Muscle layer of colon (tissue), 2 donors: ENCODE measurements around the gene SEC63.
"Not testable (repeated sequence)": the region's sequence is repeated elsewhere in the genome, so short reads cannot be mapped to it uniquely, and the experiment has no call there.

ENCODE experiments used
- H3K27ac ChIP-seq: one replicate; pipeline ENCODE4 v1.7.0; 2013; ENCODE audit warnings: low read depth, mild to moderate bottlenecking, low read length, moderate library complexity
- H3K27me3 ChIP-seq, 2 donors: one replicate each; pipeline ENCODE4 v1.7.0; 2013; ENCODE audit warnings: low read length in 2 of 2, mild to moderate bottlenecking in 2 of 2; ENCODE audit not compliant: insufficient read depth in 2 of 2, control insufficient read depth in 1 of 2
- H3K36me3 ChIP-seq: one replicate; pipeline ENCODE4 v1.7.0; 2013; ENCODE audit warnings: mild to moderate bottlenecking, low read length; ENCODE audit not compliant: insufficient read depth
- H3K4me1 ChIP-seq: one replicate; pipeline ENCODE4 v1.7.0; 2013; ENCODE audit warnings: mild to moderate bottlenecking, low read length; ENCODE audit not compliant: insufficient read depth
- H3K4me3 ChIP-seq, 2 donors: one replicate each; pipeline ENCODE4 v1.7.0; 2013; ENCODE audit warnings: low read length in 2 of 2, low read depth in 1 of 2, mild to moderate bottlenecking in 1 of 2, moderate library complexity in 1 of 2
- H3K9ac ChIP-seq: one replicate; pipeline ENCODE4 v1.7.0; 2013; ENCODE audit warnings: low read length
- H3K9me3 ChIP-seq: one replicate; pipeline ENCODE4 v1.7.0; 2013; ENCODE audit warnings: mild to moderate bottlenecking, low read length
- donor health status: abdominal sarcoma.
- donor health status: Adenocarcinoma of cecum.

The SEC63 gene

GRCh38 chr6:107943626-107944439, 14.2 kb downstream of the SEC63 start:
- H3K36me3 ChIP-seq = no peaks in the 10 kb centered on the region
- no peaks in the 10 kb centered on the region for H3K27me3 ChIP-seq
- no peaks in the 10 kb centered on the region for H3K9me3 ChIP-seq
- no peak overlapping the region for H3K27ac ChIP-seq
- peaks cover 28% of the 10 kb centered on the region for H3K4me1 ChIP-seq
- H3K4me3 ChIP-seq = no peak overlapping the region
- H3K9ac ChIP-seq = no peak overlapping the region

- Histone ChIP-seq H3K9ac (no peak overlapping the region), H3K27me3 (no peaks in the 10 kb centered on the region), H3K9me3 (no peaks in the 10 kb centered on the region), H3K4me1 (peaks cover 28% of the 10 kb centered on the region), H3K27ac (no peak overlapping the region), H3K4me3 (no peak overlapping the region), H3K36me3 (no peaks in the 10 kb centered on the region)
Observed at GRCh38 chr6:107942142-107942541, 15.9 kb downstream of the SEC63 start.

GRCh38 chr6:107941627-107942026, 16.4 kb downstream of the SEC63 start:
- no peaks in the 10 kb centered on the region for H3K36me3 ChIP-seq
- no peak overlapping the region for H3K9ac ChIP-seq
- H3K27ac ChIP-seq = no peak overlapping the region

DNA sequence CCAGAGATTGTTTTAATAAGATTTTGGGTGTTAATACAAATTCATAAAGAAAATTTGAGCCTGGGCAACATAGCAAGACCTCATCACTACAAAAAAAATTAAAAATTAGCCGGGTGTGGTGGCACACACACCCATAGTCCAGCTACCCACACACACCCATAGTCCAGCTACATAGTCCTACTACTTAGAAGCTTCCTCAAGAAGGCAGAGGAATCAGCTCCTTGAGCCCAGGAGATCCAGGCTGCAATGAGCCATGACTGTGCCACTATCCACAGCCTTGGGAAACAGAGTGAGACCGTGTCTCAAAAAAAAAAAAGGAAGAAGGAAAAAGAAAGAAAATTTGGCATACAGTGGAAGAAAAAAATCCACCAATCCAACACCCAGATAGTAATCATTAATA, 16.8 kb downstream of the SEC63 start:
- Histone ChIP-seq H3K4me3 (no peak overlapping the region), H3K27me3 (no peaks in the 10 kb centered on the region), H3K9ac (no peak overlapping the region), H3K36me3 (no peaks in the 10 kb centered on the region), H3K4me1 (peaks cover 28% of the 10 kb centered on the region), H3K9me3 (no peaks in the 10 kb centered on the region), H3K27ac (no peak overlapping the region)

More at GRCh38 chr6:107941627-107942026, 16.4 kb downstream of the SEC63 start:
- H3K4me1 ChIP-seq = peaks cover 28% of the 10 kb centered on the region
- no peaks in the 10 kb centered on the region for H3K27me3 ChIP-seq
- H3K9me3 ChIP-seq = no peaks in the 10 kb centered on the region
- no peak overlapping the region for H3K4me3 ChIP-seq

- peaks cover 19% of the 10 kb centered on the region for H3K4me1 ChIP-seq
- H3K27ac ChIP-seq, H3K4me3 ChIP-seq, H3K9ac ChIP-seq, H3K36me3 ChIP-seq, H3K27me3 ChIP-seq, H3K9me3 ChIP-seq: not testable (repeated sequence)
Observed at GRCh38 chr6:107936910-107937292, 21.1 kb downstream of the SEC63 start.

DNA sequence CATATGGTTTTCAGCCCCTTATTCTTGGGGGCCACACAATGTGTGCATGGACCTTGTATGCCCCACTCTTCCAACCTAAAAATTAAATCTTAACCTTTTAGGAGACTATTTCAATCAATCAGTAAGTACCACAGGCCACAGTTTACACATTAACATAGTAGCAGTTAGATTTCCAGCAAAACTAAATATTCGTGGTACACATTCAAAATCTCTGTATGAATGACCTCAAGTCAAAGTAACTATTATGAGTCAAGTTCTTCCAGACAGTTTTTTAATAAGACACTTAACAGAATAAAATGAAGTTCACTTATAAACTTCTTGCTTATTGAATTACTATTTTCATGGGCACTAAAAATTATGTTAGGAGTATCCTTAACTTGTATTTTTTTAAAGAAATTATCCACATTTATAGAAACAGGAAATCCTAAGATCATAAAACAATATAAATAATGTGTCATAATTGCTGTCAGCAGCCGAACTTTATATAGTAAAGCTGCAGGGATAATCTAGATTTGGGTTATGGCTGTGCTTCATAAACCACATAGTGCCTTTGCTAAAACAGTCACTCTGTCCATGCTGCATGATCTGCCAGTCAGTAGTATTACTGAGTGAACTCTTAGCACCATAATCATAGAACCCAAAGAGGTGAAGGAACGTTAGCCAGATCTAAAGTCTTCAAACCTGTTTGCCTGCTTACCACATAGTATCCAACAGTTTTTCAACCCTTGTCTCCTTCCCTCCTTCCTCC, 21.7 kb downstream of the SEC63 start:
- Histone ChIP-seq H3K27me3 (no peaks in the 10 kb centered on the region), H3K9me3 (no peaks in the 10 kb centered on the region), H3K9ac (no peak overlapping the region), H3K4me1 (peaks cover 15% of the 10 kb centered on the region), H3K27ac (no peak overlapping the region), H3K36me3 (no peaks in the 10 kb centered on the region), H3K4me3 (no peak overlapping the region)

DNA sequence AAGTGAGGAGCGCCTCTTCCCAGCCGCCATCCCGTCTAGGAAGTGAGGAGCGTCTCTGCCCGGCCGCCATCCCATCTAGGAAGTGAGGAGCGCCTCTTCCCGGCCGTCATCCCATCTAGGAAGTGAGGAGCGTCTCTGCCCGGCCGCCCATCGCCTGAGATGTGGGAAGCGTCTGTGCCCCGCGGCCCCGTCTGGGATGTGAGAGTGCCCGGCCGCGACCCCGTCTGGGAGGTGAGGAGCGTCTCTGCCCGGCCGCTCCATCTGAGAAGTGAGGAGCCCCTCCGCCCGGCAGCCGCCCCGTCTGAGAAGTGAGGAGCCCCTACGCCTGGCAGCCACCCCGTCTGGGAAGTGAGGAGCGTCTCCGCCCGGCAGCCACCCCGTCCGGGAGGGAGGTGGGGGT, 23.8 kb downstream of the SEC63 start:
- H3K9me3 ChIP-seq, H3K9ac ChIP-seq, H3K4me1 ChIP-seq, H3K27ac ChIP-seq, H3K4me3 ChIP-seq, H3K36me3 ChIP-seq, H3K27me3 ChIP-seq: not testable (repeated sequence)

- H3K36me3 ChIP-seq = no peaks in the 10 kb centered on the region
- no peak overlapping the region for H3K9ac ChIP-seq
- no peaks in the 10 kb centered on the region for H3K27me3 ChIP-seq
- H3K9me3 ChIP-seq = no peaks in the 10 kb centered on the region
- no peak overlapping the region for H3K4me3 ChIP-seq
- no peaks in the 10 kb centered on the region for H3K4me1 ChIP-seq
- H3K27ac ChIP-seq = no peak overlapping the region
Observed at GRCh38 chr6:107932580-107932979, 25.4 kb downstream of the SEC63 start.

- Histone ChIP-seq H3K9ac (no peak overlapping the region), H3K27ac (no peak overlapping the region), H3K36me3 (no peaks in the 10 kb centered on the region), H3K9me3 (no peaks in the 10 kb centered on the region), H3K27me3 (no peaks in the 10 kb centered on the region), H3K4me3 (no peak overlapping the region), H3K4me1 (no peaks in the 10 kb centered on the region)
Observed at GRCh38 chr6:107931894-107932293, 26.1 kb downstream of the SEC63 start.

DNA sequence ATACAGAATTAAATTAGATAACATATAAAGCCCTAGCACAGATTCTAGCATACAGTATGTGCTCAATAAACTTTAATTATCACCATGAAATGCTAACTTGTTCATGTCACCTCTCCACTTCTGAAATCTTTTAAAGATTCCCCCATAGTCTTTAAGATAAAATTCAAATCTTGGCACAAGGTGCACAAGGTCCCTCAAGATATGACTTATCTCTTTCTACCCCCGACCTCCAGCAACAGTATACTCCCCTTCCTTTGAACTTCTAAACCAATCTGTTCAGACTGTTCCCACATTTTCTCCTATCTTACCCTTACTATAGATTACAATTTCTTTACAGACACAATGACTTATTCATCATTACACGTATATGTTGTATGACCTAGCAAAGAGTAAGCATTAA, 29.0 kb downstream of the SEC63 start:
- no peaks in the 10 kb centered on the region for H3K9me3 ChIP-seq
- H3K36me3 ChIP-seq = no peaks in the 10 kb centered on the region
- no peak overlapping the region for H3K27ac ChIP-seq
- no peak overlapping the region for H3K4me3 ChIP-seq
- no peaks in the 10 kb centered on the region for H3K4me1 ChIP-seq
- H3K27me3 ChIP-seq = no peaks in the 10 kb centered on the region
- no peak overlapping the region for H3K9ac ChIP-seq

DNA sequence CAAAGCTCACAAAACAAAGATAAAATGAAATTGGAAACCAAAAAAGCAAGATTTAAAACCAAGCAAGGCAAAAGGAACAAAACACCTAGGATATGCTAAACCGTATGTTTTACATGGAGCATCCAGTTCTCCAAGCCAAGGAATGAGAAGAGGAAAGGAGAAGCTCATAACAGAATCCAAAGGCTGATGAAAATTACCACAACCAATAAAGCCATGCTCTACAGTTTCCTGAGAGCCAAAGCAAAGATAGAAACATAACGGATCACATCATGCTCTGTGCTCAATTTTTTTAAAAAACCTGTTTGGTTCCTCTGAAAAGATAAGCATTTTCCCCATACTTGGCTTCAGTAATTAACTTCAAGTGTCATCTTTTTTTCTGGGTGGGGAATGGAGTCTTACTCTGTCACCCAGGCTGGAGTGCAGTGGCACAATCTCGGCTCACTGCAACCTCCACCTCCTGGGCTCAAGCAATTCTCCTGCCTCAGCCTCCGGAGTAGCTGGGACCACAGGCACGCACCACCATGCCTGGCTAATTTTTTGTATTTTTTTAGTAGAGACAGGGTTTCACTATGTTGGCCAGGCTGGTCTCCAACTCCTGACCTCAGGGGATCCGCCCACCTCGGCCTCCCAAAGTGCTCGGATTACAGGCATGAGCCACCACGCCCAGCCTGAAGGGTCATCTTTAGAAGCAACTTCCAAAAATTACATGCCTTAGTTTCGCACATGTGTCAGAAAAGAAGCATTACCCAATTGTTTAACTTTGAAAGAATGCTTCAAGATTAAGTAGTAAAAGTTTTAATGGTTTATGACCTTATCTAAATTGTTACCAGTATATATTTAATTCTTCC, 31.1 kb downstream of the SEC63 start:
- H3K27ac ChIP-seq, H3K9me3 ChIP-seq, H3K4me3 ChIP-seq, H3K36me3 ChIP-seq, H3K9ac ChIP-seq, H3K4me1 ChIP-seq, H3K27me3 ChIP-seq: not testable (repeated sequence)
